ENCODE results near the gene SCGN.

The SCGN gene, protein sequence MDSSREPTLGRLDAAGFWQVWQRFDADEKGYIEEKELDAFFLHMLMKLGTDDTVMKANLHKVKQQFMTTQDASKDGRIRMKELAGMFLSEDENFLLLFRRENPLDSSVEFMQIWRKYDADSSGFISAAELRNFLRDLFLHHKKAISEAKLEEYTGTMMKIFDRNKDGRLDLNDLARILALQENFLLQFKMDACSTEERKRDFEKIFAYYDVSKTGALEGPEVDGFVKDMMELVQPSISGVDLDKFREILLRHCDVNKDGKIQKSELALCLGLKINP

DNA sequence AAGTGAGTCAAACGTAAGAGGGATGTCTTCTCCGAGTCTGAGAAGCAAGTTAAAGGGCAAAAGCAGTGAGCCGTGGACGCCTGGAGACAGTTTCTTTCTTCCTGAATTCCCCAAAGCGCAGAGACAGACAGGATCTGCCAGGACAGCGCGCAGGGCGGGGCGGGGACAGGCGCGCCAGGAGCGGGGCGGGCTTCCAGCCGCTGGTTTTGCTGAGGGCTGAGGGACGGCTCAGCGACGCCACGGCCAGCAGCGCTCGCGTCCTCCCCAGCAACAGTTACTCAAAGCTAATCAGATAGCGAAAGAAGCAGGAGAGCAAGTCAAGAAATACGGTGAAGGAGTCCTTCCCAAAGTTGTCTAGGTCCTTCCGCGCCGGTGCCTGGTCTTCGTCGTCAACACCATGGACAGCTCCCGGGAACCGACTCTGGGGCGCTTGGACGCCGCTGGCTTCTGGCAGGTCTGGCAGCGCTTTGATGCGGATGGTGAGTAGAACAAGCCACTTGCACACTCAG is at the start of gene SCGN:
Gene SCGN, plus strand, starts transcription at position 209 of the 509 bp plus-strand sequence. Its CDS starts 189 bp downstream, at position 398.
- DNase-seq: peak; percentile 29

DNA sequence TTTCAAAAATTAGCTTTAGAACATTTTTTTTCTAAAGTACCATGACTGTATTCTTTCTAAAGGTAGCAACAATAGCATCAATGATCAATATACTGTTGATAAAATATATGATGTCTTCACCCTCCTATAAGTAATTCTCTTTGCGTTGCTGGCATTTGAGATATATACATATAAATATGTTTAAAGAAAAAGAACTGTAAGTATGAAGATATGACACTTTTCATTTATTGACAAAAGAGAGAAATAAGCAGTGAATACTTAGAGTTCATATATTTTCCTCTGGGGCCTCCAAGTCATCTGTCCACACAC is 49.4 kb upstream of the SCGN start:
- DNase-seq: no peak

DNA sequence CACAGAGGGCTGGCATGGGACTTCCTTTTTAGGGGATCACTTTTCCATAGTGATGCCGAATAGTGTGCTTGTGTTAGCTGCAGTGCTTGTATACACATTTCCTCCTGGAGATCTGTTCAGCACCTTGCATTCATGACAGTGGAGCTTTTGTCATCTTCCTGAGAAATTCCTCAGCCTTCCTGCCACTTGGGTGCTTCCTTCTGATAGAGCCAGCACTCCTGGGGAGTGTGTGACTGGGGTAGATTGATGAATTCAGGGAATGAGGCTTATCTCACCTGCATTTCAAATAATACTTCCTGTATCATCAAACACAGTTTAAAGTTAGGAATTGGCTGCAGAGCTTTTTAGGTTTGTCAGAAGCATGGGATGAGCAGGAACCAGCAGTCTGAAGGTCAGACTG is 48.8 kb upstream of the SCGN start:
- no peak for DNase-seq

DNA sequence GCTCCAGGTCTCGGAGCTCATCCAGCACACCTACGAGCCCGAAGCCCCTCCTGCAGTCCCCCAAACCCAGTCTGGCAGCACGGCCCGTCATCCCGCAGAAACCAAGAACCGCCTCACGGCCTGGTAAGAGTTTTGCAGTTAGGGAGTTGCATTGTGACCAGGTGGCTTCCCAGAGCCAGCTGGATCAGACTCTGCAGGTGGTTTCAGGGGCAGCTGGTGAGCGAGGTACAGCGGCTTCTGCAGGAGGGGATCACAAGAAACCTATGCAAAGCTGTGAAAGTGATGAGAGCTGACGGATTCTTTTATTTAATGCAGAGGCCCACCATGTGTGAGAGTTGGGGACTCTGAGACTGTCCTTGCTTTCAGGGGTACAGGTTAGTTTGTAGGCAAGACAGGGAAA is 45.9 kb upstream of the SCGN start:
- peak; percentile 82 for DNase-seq

DNA sequence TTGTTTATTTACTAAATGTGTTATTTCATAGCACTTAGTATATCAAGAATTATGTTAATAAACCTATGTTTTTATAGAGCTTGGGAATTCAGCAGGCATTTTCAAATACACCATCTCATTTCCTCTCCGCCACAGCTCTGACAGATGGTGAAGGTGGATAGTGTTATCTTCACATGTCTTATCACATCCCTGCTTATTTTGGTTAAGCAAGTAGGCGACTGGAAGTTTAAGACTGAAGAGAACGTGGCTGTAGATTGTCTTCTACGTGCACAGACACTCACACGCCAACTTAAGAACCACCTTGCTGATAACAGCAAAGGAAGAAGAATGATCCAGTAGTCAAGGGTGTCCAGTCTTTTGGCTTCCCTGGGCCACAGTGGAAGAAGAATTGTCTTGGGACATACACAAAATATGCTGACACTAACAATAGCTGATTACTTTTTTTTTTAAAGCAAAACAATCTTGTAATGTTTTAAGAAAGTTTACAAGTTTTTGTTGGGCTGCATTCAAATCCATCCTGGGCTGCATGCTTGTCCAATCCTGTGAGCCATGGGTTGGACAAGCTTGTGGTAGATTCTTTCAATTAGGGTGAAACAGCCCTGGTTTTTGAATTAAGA is 43.3 kb upstream of the SCGN start:
- peak; percentile 6 for DNase-seq

DNA sequence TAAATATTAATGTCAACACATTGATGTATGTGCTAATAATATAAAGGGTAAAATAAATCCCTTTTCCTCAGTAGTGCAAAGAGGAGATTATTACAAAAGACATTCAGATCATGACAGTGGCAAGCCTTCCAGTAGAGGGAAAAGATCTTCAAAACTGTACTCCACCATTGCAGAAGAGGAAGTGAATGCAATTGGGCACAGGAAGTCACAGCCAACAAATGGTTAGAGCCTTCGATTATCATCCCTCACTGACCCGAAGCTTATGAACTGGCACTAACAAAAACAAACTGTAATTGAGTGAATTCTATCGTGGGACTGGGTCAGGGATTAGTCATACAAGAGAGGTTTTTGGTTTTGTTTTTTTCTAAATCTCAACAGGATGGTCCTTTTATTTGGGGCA is 39.3 kb upstream of the SCGN start:
- DNase-seq: no peak

DNA sequence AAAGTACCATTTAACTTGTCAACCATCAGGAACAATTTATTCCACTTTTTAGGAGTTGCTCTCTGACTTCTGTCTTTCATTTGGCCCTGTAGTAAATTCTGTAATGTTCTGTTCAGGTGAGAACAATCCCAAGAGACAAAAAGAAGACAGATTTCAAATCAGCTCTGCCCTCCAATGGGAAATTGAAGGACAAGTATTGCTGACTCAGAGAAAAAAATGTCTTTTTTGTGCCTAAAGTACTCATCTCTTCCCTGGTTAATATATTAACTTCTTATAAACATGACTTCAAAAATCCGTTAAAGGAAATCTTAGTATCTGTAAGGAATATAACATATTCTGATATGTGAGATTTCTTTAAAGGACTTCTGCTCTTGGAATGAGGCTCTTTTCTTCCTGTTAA is 38.6 kb upstream of the SCGN start:
- no peak for DNase-seq

DNA sequence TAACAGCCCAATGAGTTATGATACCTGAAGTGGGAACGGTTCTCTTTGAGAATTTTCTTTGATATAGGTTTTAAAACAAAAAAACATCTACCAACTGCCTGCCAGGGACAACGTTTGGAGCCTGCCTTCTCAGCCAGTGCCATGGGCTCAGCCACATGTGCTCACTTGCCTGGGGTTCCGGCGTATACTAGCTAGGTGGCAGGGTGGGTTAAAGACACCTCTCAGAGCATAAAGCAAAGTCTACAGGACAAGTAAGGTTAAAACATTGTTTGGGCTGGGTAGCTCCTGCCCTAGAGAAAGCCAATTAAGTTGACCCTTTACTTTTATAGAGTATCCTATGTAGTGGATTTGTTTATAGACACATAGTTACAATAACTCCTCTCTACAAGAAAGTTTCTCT is 38.0 kb upstream of the SCGN start:
- no peak for DNase-seq

DNA sequence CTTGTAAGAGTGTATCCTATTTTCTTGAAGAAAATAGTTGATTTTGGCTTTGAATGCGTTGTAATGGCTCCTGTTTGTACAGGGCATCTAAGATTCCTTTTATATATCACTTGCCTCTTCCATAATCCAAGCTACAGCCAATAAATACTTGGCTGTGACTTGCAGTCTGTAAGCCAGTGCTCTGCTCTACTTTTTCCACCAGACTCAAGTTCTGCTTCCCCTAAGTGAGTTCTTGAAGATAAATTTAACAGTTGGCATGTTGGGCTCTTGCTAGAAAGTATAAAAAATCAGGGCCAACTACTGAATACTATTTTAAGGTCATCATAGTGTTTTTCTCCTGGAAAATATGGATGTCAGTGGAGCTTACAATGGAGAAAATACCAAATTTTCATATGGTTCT is 36.5 kb upstream of the SCGN start:
- no peak for DNase-seq

DNA sequence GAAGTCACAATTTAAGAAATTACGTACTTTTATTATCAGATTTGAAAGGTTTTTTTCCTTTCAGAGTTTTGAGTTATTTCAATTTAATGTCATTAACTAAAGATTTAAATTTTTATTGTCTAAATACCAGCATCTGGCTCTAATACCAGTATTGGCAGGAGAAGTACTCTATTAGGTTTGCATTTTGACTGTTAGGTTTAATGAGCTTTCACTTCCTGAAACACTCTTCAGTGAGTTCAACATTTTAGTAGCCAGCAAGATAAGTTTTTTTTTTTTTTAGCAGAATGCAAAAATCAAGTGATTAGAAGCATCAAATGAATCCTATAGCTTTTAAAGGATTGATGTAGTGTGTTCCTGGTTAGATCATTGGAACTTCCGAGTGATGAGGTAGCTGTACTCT is 34.0 kb upstream of the SCGN start:
- DNase-seq: no peak

DNA sequence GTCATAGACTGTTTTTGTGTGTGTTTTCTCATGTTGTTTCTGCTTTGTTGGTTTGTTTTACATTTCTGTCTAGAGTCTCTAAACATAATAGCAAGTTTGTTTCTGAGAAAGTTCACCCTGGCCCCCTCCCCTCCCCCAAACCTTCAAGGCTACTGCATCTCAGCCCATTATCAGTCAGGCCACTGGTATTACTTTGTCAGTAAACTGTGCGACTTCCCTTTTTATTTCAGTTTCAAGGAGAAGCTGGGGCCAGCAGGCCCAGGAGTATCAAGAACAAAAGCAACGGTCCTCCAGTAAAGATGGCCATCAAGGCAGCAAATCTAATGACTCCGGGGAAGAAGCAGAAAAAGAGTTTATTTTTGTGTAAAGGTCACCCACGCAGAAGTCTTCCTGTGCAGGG is 32.8 kb upstream of the SCGN start:
- no peak for DNase-seq

DNA sequence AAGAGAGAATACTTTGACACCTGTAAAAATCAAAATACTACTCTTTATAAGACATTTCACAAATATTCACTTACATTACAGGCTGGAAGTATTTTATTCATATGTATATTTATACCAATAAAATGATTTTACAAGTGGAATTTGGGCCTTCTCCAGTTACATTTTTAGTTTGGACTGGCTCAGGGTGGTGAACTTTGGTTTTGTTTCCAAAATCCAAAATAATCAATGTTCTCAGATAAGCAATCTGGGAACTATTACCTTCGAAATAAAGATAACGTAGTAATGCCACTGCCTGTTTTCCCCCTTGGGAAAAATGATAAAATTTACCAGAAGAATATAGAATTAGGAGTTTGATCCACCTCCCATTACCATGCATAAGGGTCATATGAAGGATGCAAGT is 31.6 kb upstream of the SCGN start:
- DNase-seq: no peak

DNA sequence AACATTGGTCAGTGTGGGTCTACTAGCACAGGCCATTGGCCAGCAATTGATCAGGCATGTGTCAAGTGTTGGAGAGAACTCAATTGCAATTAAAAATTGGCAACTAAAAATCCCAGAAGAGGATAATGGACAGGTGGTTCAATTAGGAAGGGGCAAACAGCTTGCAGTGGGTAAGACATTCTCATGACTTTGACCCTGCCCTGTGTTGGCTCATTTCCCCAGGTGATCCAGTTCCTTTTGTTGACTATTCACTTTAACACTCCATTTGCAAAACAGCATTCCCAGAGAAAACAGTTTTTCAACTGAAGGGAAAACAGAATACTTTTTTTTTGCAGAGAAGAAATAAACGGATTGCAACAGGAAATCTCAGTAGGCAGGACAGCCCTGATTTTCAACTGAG is 28.9 kb upstream of the SCGN start:
- DNase-seq: peak; percentile 52

DNA sequence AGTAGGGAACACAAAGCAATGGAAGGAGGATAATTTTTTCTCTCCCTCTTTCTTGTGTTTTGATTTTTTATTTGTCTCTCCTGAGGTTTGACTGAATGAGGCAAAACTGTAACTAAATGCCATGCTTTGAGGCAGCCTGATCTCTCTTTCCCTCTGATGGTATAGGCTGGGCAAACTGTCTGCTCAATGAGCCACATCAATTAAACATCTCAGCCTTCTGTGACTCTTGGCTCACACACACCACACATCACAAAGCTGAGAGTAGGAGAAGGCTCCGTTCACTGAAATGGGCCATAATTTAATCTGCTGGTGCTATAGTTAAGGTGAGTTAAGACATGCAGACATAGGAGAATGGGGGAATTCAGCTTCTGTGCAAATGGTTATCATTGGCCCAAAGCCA is 28.1 kb upstream of the SCGN start:
- peak; percentile 84 for DNase-seq

DNA sequence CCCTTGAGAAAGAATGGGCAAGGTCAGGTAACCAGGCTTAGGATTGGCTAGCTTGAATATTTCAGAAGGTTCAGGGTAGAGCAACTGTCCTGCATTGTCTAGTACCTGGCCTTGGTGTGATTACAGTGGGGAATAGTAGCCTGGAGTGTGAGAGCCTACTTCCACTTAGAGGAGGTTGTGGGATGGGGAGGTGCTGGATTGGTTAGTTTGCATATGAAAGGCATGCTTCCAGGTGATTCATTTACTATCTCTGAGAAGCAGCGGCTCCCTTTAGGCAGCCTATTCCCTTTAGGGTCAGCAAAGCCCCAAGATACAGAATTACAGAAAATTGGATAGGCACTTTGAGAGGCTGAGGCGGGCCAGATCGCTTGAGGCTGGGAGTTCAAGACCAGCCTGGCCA is 25.0 kb upstream of the SCGN start:
- no peak for DNase-seq

DNA sequence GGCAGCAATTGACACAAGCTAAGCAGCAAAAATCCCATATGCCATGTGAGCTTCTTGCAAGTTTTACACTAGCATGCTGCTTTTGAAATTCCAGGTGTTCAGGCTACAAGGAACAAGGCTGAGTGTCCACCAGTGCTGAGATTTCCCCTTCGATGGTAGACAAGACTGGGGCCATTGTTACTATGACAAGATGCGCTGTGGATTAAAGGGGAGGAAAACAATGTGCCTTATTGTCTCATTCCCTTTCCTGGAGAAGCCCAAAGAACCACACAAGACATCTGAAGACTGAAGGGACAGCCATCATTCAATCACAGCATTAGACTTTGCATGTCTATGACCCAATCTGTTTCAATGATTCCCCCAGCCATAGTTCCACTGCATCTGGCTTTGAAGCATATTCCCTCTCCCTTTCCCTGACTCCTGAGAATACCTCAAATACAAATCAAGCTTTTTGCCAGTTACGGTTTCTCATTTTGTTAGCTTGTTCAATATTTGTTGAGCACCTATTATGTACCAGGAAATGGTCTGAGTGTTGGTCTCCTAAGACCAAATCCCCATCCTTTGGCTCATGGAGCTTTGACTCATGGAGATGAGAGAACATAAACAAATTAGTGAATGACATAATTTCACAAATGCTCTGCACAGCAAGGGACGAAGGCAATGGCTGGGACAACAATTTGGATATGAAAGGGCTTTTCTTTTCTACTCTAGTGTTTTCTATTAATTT is 23.4 kb upstream of the SCGN start:
- DNase-seq: no peak

DNA sequence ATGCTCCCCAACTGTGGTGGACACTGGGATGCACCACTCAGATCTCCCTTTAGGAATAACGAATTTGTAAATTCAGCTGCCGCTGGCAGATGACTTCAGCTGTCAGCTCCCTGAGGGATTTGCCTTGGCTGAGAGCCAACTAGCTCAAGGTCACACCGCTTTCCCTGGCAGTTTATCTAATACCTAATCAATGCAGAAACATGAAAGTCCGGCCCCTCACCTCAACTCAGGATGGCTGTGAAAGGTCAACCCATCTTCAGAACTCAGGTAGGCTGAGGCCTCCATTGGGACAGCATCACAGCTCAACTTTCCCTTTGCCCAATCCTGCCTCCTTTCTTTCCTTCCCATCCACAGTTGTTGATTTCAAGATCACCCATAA is 22.8 kb upstream of the SCGN start:
- peak; percentile 65 for DNase-seq

DNA sequence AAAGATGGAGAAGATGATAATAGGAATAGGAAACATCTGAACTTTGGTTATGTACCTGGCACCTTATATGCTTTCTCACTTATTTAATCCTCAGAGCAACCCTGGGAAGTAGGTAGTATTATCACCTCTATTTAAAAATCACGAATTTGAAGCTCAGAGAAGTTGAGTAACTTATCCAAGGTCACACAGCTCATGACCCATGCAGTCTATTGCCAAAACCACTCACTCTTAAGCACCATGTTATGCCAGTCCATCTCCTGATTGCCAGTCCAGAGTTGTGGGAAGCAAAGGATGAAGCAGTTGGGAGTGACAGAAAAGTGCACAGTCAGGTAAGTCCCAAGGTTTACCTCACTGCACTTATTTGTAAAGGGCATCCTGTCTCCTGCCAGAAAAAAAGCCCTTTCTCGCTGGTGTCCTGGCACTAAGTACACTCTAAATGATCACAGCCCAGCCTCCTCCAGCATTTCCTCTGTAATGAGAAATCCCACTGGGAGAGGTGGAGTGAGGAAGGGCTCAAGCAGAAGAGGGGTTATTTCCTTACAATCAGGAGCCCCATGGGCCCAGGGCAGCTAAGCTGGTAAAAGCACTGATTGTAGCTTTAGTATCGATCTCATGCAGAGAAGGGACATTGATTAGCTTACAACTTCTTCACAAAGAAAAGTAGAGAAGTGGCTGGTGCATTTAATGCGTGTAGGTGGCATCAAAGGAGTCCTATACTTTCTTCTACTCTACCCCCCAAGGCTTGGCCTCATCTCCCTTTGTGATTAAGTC is 21.3 kb upstream of the SCGN start:
- no peak for DNase-seq

DNA sequence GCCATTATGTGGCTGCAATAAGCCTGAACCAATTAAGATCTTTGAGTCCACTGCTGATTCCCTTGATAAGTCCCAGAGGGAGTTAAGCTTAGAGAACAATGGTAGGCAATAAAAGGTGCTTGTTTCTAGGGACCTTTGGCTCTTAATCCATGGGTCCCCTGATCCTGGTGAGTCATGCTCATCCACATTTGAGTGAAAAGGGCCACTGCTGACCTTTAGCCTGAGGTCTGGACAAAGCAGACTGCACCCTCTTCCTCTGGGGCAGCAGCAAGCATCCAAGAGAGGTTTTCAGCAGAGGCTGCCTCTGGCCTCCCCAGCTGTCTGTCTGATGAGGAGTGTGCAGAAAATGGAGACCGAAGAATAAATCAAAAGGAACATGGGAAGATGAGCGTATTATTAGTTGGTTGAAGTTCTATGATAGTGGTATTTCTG is 16.1 kb upstream of the SCGN start:
- DNase-seq: no peak

DNA sequence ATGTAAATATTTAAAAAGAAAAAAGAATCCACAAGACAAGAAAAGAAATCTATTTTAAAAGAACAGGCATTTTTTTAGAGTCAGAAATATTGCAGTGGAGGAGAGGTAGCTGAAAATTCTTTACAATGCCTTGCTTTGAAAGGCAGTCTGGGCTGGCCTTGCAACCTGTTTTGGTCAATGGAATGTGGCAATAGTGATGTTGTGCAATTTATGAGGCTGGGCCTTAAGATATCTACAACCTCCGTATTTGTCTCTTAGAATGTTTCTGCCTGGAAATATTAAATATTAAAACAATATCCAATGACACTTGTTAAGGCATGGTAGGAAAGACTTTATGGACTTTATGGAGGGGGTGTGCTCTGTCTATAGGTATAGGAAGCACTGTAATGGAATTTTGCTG is 14.8 kb upstream of the SCGN start:
- DNase-seq: no peak

DNA sequence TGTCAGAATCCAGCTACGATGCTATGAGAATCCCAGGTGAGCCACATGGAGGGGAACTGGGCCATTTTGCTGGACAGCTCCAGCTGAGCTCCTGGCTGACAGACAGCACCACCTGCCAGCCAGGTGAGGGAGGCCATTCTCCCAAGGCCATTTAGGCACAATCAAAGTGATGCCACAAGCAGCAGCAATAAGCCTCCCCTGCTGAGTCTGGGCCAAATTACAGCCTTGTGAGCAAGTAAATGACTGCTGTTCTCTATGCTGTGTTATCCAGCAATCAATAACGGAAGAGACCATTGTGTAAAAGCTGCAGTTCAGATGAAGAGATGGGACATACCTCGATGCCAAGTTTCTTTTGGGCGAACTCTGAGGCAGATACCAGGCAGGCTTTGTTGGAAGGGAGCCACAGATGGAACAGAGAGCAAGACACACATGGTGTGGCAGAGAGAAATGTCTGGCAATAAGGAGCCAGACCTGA is 14.0 kb upstream of the SCGN start:
- peak; percentile 30 for DNase-seq

DNA sequence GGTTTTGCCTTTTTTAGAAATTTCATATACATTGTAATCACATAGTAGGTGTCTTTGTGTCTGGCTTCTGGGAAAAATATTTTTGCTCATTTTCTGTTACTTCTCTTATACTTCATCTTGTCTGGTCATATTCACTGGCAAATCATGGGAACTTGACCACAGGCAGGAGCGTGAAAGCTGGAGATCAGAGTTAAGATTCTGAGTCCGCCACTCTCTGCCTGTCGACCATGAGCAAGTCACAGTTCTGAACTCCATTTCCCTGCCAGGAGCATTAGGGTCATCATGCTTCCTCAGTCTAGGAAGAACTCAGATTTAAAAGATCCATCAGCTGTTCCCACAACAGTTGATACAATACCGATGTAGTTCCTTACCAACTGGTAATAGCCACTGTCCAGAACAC is 12.4 kb upstream of the SCGN start:
- DNase-seq: no peak

DNA sequence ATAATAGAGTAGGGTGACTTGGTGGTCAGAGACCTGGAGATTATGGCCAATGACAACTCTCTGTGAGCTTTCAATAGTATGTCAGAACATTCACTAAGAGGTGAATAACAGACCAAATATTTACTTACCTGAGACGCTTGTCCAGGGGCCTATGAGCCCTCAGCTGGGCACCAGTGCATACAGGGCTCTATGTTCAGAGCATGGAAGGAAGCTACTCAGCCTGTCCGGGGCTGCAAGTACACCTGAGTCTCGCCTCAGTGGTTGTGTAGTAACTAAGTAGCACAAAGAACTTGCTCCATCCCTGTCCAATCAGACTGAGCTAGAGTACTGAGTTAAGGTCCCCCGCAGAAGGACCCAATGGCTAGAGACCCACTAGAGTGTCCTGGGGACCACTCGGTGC is 11.6 kb upstream of the SCGN start:
- no peak for DNase-seq

DNA sequence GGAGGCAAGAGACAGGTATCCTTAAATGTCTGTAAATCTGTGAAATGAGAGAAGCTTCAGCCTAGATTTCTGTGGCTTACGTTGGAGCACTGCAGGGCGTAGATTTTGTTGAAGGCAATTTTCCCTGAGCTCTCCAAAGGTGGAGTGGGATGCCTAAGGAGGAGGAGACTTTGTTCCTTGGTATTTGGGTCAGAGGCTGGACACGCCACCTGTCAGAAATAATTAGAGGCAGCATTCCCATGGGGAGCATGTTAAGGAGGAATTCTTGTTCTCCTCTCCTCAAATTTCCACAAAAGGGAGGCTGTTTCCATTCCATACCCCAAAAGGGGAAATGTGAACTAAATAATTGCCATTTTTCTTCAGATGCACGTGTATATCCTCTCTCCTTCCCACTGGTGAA is 11.1 kb upstream of the SCGN start:
- no peak for DNase-seq
